Right lung (tissue), 5 donors: ENCODE measurements around the gene ERFE. TPM values are rescaled to one million over a fixed set of nuclear protein-coding genes. Genes with fewer than 3 reads are reported as not detected.

ENCODE experiments used
- DNase-seq, 2 donors: peaks; one replicate each; pipeline ENCODE4 v3.0.0-alpha.2; 2013
- polyA plus RNA-seq, 5 donors: library from polyadenylated mRNA; unstranded; fragments of 120-200 nt; gene quantifications; one replicate each; pipeline versions ENCODE4 v1.2.1 to v1.2.3, GENCODE V29; 2013; ENCODE audit warnings: inconsistent platforms in 1 of 5, low replicate concordance in 1 of 5; ENCODE audit not compliant: insufficient read length in 5 of 5, insufficient read depth in 1 of 5

Gene ERFE
- polyA plus RNA-seq, 5 donors: 0.18 to 1.2 (median 0.39) TPM

DNA sequence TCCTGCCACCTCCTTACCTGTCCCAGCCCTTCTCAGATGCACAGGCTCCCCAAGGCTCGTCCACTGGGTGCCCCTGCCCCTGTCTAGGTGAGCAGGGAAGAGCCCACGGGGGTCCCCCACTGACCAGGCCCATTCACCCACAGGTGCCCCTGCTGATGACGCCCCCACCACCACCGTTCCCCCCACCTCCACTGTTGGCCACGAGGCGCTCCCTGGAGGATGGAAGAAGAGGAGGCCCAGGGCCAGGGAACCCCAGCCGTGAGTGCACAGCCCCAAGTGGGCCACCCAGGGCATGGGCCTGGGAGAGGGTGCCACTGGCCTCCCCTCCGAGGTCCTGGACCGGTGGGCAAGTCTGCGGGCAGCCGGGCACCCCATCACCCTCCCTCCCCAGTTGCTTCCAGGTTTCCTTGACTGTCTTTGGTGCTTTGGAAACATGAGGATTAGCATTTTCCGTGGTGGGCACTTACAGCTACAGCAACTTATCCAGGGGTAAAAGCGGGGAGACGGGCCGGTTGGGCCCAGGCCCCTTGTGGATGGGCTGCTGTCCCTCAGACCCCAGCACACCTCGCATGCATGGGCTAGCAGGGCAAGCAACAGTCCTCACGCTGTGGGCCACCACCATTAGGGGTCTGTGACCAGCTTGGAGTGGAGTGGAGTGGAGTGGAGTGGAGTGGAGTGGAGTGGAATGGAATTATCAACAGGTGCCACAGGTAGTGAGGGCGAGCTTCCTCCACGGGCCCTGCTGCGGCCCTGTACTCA, 33.5 kb upstream of the ERFE start:
- DNase-seq: no peak

DNA sequence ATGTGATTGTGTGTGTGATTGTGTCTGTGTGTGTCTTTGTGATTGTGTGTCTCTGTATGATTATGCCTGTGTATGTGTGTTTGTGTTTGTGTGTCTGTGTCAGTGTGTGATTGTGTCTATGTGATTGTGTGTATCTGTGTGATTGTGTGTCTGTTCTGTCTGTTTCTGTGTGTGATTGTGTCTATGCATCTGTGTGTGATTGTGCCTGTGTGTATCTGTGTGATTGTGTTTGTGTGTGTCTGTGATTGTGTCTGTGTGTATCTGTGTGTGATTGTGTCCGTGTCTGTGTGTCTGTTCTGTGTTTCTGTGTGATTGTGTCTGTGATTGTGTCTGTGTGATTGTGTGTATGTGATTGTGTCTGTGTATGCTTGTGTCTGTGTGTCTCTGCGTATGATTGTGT, 32.4 kb upstream of the ERFE start:
- no peak for DNase-seq

DNA sequence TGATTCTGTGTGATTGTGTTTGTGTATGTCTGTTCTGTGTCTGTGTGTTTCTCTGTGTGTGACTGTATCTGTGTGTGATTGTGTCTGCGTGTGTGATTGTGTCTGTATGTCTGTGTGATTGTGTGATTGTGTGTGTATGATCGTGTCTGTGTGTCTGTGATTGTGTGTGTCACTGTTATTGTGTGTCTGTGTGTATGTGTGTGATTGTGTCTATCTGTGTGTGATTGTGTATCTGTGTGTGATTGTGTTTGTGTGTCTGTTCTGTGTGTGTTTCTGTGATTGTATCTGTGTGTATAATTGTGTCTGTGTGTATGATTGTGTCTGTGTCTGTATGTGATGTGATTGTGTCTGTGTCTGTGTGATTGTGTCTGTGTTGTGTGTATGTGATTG, 32.0 kb upstream of the ERFE start:
- no peak for DNase-seq

DNA sequence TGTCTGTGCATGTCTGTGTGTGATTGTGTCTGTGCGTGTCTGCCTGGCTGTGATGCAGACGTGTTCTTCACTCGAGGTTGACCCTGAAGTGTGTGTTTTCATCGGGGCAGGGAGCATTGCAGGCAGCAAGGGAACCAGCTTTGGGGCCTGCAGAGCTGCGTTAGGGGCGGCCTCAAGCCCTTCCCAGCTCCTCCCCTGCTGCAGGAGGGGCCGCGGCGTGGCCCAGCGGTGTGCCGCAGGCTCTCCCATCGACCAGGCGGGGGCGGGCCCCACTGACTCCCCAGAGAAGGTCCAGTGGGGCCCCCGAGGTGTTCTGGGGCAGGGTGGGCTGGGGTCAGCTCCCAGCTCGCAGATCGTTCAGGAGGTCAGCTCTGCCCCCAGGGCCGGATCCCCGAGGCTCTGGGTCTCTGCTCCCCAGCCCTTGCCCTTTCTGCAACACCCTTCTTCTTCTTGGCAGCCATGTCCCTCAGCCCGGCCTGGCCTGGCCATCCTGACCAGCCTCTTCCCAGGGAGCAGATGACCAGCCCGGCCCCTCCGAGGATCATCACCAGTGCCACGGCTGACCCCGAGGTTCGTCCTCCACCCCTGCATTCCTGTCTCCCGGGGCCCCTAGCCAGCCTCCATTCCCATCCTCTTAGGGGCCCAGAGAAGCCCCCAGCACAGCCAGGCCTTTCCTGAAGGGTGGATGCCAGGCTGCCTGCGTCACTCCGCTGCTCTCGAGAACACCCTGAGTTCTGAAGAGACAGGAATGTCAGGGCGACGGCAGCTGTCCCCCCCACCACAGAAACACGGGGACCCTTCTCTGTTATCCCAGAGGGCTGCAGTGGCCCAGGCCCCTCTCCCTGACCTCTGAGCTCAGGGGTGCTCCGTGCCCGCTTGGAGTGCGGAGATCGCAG, 31.4 kb upstream of the ERFE start:
- peak; percentile 46 to 64 for DNase-seq

DNA sequence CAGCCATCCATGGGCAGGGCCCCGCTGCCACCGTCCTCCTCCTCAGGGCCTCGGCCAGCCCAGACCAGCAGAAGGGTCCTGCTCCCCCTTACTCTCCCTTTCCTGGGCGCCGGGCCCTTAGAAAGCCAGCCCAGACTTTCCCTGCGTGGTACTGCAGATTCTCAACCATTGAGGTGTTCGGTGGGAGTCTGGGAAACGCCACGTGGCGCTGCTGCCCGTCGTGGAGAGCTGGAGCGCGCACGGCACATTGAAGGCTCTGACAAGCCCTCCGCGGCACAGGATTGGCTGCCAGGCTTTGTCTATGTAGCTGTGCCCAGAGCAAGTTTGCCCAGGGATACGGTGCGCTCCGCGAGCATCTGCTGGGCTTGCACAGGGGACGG, 30.7 kb upstream of the ERFE start:
- DNase-seq: no peak

DNA sequence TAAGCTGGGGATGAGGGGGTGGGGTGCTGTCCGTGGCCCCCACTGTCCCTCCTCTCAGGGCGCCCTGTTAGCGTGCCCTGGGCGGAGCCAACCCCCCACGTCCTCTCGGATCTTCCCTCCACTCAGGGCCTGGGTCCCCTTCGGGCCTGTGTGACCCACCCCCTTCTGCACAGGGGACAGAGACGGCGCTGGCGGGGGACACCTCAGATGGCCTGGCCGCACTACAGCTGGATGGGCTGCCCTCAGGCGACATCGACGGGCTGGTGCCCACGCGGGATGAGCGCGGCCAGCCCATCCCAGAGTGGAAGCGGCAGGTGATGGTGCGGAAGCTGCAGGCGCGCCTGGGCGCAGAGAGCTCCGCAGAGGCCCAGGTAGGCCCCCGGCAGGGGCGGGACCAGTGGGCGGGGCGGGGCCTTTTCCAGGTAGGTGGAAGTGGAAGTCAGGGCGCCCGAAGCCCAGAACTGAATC, 30.2 kb upstream of the ERFE start:
- DNase-seq: no peak

DNA sequence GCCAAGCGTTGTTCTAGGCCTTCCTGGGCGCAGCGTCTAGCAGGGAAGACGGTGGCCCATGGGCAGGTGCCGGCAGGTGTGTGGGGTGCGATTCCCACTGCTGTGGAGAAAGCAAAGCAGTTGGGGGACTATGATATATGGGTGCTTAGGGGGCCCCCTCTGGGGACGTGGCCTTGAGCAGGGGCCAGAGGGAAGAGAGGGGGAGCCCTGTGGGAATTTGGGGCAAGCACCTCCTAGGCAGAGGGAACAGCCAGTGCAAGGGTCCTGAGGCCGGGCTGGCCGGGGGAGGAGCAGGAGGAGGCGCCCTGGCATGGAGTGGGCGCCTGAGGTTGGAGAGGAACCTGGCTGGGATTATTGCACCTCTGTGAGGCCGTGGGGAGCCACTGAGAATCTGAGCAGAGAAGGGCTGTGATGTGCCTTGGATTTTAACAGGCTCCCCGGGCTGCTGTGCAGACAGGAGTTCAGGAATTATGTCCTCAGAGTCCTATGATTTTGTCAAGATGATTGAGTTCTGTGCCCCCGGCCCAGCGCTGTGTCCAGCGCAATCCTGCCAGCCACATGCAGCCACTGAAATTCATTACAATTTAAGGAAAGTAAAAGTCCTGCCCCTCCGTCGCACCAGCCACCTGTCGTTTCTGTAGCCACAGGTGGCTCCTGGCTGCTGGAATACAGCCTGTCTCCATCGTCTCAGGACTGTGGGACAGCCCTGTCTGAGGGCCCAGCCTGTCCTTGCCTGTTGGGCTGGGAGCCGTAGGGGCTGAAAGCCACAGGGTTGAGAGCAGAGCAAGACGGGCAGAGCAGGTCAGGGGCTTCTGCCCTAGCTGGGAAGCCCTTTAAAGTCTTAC, 29.4 kb upstream of the ERFE start:
- DNase-seq: no peak

DNA sequence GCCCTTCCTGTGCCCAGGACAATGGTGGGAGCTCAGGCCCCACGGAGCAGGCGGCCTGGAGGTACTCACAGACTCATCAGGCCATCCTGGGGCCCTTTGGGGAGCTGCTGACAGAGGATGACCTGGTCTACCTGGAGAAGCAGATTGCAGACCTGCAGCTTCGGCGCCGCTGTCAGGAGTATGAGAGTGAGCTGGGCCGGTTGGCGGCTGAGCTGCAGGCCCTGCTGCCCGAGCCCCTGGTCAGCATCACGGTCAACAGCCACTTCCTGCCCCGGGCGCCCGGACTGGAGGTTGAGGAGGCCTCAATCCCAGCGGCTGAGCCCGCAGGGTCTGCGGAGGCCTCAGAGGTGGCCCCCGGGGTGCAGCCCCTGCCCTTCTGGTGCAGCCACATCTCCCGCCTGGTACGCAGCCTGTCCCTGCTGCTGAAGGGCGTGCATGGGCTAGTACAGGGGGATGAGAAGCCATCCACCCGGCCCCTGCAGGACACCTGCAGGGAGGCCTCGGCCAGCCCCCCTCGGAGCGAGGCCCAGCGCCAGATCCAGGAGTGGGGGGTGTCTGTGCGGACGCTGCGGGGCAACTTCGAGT, 28.6 kb upstream of the ERFE start:
- DNase-seq: no peak

DNA sequence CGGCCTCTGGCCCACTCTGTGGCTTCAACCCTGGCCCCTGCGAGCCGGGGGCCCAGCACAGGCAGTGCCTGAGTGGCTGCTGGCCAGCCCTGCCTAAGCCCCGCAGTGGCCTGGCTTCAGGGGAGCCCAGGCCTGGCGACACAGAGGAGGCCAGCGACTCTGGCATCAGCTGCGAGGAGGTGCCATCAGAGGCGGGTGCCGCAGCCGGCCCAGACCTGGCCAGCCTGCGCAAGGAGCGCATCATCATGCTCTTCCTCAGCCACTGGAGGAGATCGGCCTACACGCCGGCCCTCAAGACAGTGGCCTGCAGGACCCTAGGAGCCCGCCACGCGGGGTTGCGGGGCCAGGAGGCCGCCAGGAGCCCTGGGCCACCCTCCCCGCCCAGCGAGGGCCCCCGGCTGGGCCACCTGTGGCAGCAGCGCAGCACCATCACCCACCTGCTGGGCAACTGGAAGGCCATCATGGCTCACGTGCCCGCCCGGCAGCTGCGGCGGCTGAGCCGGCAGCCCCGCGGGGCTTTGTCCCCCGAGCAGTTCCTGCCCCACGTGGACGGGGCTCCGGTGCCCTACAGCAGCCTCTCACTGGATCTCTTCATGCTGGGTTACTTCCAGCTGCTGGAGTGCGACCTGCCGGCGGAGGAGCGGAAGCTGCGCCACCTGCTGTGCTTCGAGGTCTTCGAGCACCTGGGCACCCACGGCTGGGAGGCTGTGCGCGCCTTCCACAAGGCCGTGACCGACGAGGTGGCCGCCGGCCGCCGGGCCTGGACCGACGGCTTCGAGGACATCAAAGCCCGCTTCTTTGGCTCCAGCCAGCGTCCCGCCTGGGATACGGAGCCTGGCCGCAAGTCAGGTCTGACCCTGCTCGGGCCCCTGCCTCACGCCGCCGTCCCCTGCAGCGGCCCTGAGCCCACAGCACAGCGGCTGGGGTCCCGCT, 27.8 kb upstream of the ERFE start:
- DNase-seq: no peak

DNA sequence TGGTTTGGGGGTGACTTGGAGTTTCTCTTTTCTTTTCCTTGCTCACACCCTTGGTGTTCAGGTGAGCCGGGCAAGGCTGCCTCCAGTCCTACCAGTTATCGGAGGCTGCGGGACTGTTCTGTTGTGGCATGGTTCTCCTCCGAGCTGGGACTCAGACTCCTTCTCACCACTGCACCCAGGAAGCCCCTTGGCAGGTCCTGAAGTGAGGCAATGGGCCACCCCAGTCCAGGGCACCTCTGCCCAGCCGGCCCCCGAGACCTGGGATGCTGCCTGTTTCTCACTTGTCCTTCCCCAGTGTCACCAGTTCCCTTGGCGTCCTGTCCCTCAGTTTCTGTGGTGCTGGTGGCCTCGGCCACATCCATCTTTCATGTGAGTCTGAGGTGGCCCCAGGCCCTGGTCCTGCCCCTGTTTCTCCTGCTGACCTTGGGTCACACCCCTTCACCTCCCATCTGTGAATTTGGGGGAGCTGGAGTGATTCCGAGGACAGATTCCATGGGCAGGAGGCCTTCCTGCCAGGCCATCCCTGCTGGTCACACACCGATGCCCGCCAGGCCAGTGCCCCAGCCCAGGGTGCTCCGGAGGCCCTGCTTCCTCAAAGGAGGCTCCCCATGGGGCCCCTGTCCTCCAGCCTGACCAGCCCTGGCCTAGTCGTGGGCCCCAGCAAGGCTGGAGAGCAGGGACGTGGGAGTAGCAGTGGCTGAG, 26.9 kb upstream of the ERFE start:
- DNase-seq: no peak

DNA sequence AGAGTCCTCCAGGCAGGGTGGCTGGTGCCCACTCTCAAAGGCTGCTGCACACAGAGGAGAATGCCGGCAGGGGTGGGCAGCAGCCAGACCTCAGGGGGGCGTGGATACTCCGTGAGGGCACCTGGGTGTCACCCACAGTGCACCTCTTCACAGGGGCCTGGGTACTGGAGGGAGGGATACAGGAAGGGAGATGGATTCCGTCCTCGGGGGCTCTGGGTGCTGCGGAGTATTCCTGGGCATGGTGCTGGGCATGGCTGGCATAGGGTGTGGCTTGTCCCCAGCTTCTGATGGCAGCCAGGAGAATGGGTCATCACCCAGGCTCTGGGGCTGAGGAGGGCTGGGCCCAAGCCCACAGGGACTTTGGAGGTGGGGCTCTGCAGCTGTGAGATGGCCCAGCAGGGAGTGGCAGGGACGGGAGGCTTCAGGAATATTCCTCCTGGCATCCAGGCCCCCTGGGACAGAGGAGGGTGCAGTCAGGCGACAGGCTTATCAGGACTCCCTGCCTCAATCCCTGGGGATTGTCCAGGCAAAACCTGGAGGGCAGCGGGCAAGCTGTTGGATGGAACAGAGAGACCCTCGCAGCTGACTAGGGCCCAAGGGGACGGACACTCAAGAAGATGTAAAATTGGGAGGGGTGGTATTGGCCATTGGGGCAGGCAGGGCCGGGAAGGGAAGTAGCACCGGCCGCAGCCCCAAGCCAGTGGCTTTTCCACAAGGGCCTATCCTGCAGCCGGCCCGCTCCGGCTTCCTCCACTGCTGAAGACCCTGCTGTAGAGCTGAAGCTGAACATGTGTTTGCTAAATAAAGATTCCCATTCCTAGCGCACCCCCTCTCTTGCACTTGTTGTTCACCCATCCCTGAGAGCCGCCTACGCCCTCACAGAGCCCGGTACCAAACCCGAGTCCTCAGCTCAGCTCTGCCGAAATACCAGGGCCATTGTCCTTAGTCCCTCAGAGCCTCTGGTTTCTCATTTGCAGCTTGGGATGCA, 26.0 kb upstream of the ERFE start:
- no peak for DNase-seq

DNA sequence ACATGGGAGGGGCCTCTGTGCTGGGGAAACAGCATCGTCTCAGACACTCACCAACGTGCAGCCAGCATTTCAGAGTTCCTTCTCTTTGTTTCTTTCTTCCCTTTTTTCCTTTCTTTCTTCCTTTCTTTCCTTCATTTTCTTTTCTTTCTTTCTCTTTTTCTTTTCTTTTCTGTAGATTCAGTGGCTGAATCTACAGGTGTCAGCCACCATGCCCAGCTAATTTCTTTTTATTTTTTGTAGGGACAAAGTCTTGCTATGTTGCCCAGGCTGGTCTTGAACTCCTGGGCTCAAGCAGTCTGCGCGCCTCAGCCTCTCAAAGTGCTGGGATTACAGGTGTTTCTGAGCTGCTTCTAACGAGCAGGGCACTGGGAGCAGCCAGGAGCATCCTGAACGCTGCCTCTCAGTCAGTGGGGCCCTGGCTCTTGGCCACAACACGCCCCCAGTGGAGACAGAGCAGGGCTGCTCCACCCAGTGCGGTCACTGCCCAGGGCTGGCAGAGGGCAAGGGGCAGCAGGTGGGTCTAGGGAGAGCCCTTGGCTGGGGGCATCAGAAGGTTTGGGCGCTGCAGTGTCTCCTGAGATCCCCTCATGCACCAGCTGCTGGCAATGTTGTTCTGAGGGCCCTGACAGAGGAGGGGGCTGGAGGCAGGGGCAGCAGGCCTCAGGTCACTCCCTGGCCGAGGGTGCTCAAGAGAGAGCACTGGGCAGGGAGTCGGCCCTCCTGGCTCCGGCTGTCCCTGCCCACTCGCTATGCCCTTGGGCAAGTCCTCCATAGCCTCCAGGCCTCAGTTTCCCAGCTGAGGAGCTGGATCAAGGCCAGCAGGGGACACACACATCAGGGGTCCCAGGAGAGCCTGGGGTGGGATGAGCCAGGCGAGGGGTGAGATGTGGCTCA, 25.0 kb upstream of the ERFE start:
- DNase-seq: no peak

DNA sequence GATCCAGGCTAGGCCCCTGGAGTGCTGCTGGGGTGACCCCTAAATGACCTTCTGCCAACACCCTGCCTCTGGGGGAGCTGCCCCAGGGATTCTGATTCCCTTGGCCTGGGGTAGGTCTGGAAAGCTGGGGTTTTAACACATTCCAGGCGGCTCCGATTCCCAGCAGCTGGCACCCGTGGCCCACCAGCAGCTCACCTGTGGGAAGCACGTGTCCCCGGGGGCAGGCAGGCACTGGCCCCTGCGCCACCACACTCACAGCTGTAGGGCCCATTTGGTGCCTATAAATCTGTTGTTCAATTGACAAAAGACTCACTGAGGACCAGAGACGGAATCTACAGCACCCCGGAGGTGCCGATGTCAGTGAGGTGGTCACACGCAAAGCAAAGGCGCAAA, 24.4 kb upstream of the ERFE start:
- DNase-seq: no peak

DNA sequence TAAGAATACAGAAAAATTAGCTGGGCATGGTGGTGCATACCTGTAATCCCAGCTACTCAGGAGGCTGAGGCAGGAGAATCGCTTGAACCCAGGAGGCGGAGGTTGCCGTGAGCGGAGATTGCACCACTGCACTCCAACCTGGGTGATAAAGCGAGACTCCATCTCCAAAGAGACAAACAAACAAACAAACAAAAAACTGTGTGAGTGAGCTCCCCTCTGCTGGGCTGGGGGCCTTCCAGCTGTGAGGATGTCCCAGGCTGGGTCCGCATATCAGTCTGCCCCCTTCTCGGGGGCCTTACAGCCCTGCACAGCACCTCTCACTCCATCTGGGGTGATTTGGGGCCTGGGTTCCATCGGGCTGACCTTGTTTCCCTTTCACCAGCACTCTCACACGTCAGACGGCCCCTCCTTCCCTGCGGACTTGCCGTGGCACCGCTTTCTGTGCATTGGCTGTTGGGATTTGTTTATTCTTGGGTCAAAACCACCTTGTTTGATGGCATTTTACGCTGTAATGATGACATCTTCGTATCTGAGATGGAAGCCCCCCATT, 23.1 kb upstream of the ERFE start:
- no peak for DNase-seq

DNA sequence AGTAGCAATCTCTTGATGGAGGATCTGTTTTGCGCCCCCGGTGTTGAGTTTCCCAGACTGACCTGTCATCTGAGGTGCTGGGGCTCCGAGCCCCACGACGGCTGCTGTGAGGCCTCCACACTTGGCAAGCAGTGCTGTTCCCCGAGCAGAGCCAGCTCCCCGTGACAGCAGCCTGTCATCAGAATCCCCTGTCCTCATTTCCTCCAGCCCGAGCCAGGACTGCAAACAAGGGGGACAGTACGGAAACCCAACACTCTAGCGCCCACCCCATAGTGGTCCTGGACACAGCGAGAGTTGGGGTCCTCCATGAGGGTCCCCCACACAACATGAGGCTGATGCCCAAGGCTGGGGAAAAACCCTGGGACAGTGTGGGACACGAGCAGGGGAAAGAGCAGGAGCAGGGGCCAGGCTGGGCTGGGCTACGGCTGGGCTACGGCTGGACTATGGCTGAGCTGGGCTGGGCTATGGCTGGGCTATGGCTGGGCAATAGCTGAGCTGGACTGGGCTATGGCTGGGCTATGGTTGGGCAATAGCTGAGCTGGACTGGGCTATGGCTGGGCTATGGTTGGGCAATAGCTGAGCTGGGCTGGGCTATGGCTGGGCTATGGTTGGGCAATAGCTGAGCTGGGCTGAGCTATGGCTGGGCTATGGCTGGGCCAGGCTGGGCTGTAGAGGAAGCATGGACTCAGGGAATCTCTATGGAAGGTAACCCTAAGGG, 21.8 kb upstream of the ERFE start:
- no peak for DNase-seq

DNA sequence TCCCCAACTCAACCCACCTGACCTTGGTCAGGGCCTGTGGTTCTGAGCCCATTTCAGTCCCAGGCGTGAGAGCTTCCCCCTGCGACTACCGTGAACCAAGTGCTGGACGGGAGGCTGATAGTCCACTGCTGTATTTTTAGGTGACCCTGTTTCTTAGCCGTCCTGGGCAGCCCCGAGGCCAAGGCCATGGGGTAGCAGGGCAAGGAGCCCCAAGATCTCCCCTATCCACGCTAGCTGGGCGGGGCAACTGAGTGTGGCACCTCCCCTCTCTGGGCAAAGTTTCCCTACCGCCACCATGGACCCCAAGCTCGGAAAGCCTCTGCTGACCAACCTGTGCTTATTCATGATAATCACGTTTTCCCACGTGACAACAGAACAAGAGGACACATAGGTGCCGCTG, 20.9 kb upstream of the ERFE start:
- DNase-seq: no peak
